COLO829 (cell line): Measurements from ENCODE around the gene FAM200B.
"Not testable (repeated sequence)": the region's sequence is repeated elsewhere in the genome, so short reads cannot be mapped to it uniquely, and the experiment has no call there.

ENCODE experiments used
- DNase-seq: peaks from one replicate; pipeline ENCODE4 v3.0.0; 2012; ENCODE audit warnings: low spot score

Gene FAM200B

DNA sequence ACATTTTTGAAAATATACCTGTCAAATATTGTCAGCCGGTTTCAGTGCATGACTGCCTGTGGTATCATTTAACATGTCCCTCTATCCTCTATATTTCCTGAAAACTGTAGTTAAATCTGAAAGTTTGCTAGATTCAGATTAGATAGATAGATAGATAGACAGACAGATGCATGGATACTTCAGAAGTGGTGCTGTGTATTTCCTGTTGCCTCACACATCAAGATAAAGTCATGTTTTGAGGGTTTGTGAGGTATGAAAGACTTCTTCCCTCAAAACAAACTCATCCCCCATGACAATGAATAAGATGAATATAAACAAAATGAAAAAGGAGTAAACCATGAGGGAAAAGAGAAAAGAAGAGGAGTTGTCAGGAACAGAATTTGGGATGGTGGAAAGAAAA, 15.2 kb downstream of the FAM200B start:
- DNase-seq: no peak

DNA sequence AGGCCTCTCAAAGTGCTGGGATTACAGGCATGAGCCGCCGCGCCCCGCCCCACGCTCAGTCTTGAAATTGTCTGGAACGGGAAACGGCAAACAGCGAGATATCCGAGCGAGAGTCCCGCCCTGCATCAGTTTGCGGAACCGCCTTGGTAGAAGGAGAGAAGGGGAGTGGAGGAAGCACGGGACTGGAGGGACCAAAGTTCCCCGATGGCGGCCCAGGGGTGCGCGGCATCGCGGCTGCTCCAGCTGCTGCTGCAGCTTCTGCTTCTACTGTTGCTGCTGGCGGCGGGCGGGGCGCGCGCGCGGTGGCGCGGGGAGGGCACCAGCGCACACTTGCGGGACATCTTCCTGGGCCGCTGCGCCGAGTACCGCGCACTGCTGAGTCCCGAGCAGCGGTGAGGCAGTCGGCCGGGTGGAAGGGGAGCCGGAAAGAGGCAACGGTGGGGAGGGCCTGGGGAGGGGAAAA, 21.3 kb downstream of the FAM200B start, which contains the start of gene BST1:
BST1 (plus strand) TSS at position 125 of the 463 bp plus-strand sequence; CDS start at position 205, 80 bp downstream.
- no peak for DNase-seq

DNA sequence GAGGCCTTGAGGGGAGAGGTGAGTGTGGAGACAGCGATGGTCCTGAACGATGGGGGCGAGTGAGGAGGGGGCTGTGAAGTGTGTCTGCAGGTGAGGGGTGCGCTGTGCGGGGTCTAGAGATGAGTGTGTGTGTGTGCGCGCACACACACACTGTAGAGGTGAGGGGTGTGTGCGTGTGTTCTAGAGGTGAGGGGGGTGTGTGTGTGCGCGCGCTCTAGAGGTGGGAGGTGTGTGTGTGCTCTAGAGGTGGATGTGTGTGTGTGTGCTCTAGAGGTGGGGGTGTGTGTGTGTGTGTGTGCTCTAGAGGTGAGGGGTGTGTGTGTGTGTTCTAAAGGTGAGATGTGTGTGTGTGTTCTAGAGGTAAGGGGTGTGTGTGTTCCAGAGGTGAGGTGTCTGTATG, 21.8 kb downstream of the FAM200B start:
- no peak for DNase-seq

DNA sequence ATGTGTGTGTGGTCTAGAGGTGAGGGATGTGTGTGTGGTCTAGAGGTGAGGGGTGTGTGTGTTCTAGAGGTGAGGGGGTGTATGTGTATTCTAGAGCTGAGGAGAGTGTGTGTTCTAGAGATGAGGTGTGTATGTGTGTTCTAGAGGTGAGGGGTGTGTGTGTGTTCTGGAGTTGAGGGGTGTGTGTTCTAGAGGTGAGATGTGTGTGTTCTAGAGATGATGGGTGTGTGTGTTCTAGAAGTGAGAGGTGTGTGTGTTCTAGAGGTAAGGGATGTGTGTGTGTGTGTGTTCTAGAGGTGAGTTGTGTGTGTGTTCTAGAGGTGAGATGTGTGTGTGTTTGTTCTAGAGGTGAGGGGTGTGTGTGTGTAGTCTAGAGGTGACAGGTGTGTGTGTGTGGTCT, 22.5 kb downstream of the FAM200B start:
- DNase-seq: no peak

DNA sequence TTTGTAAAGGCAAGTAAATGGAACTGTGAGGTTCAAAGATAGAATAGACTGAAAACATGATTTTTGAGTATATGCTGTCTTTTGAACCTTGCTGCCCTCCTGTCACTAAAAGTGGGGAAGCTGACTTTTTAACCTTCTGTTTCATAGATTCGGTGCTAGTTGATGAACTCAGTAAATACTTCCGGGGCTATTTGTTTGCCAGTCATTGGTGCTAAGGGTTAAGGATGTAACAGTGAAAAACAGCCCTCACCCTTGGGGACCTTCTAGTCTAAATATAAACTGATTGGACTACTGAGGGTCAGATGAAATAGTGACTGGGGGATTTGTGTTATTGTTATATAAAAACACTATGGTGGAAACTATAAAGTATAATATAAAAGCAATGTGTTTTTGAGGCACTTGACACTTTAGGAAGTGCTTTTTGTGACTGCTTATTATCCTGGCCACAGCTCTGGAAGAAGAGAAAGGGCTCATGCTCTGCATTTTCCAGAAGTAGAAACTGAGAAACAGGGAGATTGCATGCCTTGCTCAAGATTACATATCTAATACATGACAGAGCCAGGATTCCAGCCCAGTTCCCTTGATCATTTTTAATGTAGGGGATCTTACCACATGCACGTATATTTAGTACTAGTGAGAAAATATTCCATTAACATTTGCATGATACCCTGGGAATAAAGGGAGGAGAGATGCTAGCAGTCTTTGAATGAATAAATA, 25.2 kb downstream of the FAM200B start:
- DNase-seq: no peak

DNA sequence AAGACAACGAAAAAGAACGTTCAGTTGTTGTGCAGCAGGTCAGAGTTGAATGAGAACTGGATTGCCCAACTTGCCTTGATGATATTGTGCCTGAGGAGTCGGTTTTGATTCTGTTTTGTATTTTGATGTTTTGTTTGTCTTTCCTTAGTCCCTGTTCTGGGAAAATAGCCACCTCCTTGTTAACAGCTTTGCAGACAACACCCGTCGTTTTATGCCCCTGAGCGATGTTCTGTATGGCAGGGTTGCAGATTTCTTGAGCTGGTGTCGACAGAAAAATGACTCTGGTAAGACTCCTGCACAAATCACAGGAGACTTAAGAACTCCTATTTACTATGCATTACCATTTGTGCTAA, 25.7 kb downstream of the FAM200B start:
- DNase-seq: no peak

DNA sequence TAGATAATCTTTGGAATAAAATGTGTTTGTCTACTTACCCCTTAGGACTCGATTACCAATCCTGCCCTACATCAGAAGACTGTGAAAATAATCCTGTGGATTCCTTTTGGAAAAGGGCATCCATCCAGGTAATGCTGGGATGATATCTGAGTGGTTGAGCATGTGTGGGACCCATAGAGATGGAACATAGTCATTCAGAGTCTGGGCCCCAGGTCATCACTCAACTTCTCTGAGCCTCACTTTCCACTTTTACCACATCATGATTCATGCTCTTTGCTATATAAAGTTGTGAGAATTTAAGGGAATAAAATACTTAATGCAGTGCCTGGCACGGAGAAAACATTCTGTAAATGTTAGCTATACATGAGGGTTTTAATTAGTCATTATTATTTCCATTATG, 30.1 kb downstream of the FAM200B start:
- DNase-seq: no peak

DNA sequence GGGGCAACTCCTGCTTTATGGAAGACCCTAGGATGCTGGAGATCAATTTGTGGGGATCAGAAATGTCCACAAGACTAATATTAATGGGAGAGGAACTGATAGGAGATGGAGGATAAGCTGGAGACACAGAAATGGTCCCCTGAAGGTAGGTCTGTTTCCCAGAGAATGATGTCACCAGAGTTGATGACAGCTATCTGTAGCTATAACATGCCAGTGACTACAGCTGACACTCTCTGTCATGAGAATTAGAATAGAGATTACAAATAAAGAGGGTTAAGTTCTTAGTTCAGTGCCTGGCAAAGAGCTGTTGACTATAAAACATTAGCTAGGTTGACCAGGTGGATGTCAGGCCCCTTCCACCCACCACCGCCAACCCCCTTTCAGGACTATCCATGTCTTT, 30.6 kb downstream of the FAM200B start:
- no peak for DNase-seq

DNA sequence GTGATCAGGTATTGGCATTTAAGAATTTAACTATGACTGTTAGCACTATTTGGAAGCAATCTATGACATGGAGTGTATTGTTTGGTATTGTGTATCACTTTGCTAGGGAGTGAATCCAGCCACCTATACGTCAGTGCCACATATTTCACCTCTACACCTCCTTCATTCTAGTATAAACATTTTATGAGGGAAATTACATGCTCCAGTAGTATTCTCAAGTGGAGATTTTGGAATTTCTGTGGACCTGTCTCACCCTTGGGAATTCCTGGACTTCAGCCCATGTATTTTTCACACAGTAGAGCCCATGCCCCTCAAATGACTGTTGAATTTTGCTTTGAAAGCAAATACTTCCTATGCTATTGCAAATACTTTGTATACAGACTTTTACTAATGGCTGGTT, 32.5 kb downstream of the FAM200B start:
- DNase-seq: no peak

DNA sequence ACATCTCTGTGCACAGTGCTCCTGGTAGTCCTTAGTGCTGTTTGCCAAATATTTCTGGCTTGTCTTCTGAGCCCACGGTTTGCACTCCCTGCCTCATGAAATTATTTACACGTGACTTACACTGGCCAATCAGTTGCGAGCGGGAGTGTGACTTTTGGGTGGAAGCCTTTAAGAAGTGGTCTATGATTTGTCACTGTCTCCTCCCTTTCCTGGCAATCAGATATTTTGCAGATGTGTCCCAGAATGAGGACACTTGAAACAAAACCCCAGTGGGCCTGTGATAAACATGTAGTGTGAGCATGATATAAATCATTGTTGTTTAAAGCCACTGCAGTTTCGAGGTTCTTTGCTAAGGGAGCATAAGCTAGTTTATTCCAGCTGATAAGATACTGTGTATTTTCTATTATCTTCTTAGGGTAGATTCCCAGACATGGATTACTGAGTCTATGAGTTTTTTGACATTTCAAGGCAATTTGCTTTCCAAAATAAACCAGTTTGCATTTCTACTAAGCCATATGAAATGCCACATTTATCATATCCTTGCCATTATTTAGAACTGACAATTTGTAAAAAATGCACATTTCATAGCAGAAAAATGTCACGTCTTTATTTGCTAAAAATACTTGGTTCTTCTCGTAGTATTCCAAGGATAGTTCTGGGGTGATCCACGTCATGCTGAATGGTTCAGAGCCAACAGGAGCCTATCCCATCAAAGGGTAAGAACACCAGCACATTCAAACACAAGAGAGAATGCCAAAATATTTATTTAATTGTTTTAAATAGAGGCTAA, 33.2 kb downstream of the FAM200B start:
- DNase-seq: no peak

DNA sequence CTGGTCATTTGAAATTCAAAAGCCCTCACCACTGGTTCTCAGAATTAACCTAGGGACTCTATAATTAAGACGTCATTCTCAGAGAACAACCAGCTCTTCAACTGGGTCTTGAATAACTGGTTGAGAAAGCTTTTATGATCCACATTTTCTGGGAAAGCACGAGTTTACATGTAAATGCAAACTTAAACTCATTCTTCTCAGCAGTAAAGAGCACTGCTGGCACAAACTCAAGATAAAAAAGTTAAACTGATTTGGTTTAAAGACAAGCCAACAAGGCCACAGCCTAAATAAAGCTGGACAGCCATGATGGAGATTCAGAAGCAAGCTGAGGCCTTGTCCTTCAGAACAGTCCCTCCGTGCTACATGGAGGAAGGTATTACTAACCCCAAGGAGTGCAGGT, 34.5 kb downstream of the FAM200B start:
- DNase-seq: no peak

DNA sequence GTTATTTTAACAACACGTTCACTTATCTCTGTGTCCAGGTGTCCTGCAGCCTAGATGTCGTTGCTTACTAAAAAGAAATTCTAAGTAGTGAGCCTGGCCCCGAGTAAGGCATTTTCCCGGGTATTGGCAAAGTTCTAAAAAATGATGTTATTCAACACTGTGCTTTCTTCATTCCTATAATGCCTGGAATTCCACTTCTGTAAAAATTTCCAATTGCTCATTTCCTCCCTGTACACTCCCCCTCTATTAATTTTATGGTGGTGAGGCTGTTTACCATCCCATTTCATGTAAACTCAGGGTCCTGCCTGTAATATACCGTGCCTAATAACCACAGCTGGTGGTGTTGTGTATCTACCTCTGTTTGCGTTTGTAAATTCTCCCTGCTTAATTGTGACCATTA, 35.5 kb downstream of the FAM200B start:
- no peak for DNase-seq

DNA sequence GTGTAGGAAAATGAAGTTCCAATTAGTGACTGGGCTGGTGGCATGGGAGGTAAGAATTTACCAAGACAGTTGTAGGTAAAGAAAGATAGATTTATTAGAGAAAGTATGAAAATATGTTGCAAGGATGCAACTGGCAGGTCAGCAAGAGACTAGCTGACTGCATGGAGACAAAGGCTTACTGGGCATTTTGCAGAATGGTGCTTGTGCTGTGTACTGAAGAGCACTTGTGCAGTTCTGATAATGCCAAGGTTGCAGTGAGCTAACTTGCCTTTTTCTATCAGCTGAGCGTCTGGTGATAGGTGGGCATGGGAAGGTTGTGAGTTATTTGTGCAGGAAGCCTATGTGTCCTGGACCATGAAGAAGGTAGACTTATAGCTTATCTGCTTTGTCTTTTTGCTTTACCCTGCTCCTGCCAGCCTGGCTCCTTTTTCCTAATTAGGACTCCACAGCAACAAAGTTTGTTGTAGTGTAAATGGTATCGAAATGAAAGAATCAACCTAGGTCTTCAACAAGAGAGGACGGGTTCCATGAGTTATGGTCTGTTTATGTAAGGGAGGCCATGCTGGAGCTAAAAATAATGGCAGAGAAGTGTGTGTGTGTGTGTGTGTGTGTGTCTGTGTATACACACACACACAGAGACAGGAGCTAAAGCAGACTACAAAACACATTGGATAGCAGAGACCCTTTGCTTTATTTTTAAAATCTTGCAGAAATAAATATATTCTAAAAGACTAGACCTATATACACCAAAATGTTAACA, 36.2 kb downstream of the FAM200B start:
- no peak for DNase-seq

DNA sequence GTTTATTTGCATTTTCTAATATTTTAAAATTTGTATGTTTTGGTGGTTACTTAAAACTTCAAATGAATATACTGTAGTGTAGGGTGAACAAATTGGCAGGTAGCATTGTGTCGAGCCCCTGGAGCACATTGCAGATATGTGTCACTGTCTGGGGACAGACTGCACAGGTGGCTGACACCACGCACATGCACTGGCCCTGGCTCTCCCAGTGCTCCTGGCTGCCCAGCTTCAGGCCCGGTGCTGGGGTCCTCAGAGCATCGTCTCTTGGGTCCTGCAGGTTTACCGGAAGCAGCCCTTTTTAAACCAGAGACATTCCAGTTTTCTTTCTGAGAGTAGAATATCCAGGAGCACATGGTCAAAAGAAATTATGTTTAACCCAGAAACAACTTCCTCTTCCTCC, 36.8 kb downstream of the FAM200B start:
- DNase-seq: no peak

DNA sequence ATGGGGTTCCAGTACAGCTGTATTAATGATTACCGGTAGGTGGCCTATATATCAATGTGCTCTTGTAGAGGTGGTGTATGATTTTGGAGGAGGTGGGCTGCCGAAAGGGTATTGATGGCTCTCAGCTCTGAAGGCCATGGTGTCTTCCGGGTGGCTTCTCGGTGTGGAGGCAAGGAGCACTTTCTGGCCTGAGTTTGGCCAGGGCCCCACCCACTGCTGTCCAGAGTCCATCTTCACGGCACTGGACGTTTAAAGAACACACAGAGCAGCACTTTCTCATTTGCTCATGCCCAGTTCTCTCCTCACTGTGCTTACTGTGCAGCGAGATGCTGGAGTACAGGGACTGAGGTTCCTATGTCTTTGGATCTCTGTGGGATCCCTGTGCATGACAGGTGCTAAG, 37.3 kb downstream of the FAM200B start:
- no peak for DNase-seq

DNA sequence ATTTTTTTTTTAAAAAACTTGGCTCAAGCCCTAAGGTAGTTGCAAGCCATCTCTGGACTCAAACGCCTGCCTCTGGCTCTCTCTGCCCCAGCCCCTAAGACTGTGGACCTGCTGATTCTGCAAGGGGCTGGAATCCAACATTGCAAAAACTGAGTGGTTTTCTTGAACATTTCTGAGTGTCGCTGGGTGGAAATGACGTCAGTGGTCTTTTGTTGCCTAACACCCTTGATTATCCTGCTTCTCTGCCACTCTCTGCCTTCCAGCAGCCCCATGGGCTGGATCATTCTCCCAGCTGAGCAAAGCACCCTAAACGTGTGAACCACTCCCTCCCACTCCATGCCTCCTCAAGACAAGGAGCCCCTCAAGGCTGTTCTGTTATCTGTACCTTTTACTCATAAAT, 37.9 kb downstream of the FAM200B start:
- DNase-seq: no peak

DNA sequence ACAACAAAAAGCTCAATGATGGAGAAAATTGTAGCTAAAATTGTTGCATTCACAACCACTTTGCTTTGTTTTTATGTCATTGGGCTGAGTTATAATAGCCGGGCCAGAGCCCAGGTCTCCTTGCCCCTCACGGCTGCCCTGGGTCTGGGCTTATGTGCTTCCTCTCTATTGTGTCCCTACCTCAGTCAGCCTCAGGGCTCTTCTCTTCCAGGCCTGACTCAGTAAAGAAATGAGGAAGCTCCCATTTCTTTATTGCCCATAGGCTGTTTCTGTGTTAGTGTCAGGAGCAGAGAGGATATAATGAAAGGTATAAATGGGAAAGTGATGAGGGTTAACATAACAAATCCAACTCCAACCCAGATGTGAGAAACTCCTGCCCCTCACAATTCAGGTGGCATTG, 39.2 kb downstream of the FAM200B start:
- no peak for DNase-seq

DNA sequence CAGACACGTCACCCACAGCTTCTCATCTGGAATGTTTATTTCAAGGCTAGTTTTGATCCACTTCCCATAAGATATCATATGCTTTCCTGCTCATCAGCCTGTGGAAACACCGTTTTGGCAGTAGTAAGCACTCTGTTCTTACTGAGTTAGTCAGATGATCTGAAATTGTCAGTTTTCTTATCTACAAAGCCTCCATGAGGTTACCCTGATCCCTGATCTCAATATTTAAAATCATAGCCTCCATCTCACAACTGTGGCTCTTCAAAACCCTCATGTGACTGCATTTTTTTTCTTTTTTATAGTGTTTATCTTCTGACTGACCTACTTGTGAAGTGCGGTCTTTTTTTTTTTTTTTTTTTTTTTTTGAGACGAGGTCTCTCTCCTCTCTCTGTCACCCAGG, 44.0 kb downstream of the FAM200B start:
- no peak for DNase-seq

DNA sequence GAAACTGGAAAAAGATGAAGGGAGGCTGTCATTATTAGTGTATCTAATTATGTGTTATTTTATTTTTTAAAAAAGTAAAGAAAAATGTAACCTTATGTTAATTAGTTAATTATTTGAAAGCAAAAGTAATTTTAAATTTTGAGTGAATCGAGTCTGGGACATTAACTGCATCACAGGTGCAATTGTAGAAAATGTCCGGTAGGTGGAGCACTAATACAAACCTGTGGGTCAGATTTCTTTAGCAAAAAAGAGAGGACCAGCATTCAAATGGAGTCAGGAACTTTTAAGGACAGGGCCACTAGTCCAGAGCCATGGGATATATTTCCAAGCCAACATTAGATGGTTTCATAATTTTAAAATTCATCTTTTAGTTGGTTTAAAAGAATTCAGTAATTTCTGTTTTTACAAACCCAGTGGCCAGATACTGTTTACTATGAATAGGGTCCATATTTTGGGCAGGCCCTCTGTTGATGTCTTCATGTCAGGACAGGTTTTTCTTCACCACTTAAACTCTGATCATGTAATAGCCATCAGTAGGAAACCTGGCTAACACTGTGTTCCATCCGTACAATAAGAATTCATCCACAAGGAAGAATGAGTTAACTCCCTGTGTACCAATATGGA, 48.4 kb downstream of the FAM200B start:
- peak; percentile 38 for DNase-seq

DNA sequence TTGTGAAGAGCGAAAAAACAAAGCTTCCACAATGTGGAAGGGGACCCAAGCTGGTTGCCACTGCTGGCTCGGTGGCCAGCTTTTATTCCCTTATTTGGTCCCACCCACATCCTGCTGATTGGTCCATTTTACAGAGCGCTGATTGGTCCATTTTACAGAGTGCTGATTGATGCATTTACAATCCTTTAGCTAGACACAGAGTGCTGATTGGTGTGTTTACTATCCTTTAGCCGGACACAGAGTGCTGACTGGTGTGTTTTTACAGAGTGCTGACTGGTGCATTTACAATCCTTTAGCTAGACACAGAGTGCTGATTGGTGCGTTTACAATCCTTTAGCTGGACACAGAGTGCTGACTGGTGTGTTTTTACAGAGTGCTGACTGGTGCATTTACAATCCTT, 51.4 kb downstream of the FAM200B start:
- not testable (repeated sequence) for DNase-seq

DNA sequence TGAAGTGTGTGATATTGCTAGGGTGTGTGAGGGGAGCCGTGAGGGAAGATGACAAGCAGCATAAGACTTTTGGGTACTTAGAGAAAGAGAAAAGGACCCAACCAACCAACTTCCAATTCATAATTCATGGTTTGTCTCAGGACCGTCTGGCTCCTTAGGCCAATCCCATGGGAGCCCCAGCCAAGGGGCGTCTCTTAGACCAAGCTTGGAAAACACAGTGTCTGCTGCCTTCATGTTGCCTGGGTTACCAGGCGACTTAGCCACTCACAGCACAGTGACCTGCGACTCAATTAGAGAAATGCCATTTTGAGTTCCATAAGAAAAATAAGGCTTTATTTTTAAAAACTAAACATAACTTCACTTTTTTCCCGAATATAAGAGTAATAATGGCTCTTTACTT, 53.9 kb downstream of the FAM200B start:
- no peak for DNase-seq

DNA sequence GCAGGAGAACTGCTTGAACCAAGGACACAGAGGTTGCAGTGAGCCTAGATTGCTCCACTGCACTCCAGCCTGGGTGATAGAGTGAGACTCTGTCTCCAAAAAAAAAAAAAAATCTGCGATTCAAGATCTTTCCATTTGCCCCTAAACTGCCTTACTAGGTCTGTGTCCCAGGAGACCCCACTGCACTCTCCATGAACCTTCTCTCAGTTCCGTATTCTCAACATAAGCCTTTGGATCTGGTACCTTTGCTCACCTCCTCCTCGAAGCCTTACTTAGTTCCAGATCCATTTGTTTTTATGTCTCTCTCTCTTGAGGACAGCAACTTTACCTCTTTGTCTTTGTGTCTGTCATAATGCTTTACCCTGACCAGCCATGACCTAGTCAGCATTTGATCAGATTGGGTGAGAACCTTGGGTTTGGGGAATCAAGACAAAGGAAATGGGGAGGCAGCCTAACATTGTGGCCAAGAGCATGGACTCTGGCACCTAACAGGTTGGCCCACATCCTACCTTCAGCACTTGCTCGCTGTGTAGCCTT, 55.0 kb downstream of the FAM200B start:
- no peak for DNase-seq
